Gastroesophageal sphincter (tissue), 4 donors: Measurements from ENCODE around the gene WDHD1. TPM values are rescaled to one million over a fixed set of nuclear protein-coding genes. Genes with fewer than 3 reads are reported as not detected.
A peak's percentile ranks its signal among the peaks of the same experiment; 100 is the strongest.
"Not testable (repeated sequence)": the region's sequence is repeated elsewhere in the genome, so short reads cannot be mapped to it uniquely, and the experiment has no call there.

Source experiments
- ATAC-seq: fragments of 150-250 bp; one replicate; pipeline ENCODE4 v1.9.1; 2016; ENCODE audit warnings: mild to moderate bottlenecking, moderate library complexity
- H3K27ac ChIP-seq, 4 donors: fragments of 200-600 bp; sonication (generic) in 3 of 4; 1 replicate in 3 of 4; 2 replicates in 1 of 4; pipeline ENCODE4 v1.5.1; 2016 to 2019
- H3K27me3 ChIP-seq: fragments of 200-600 bp; sonication (generic); one replicate; pipeline ENCODE4 v1.5.1; 2019
- H3K36me3 ChIP-seq, 2 donors: fragments of 200-600 bp; sonication (generic); one replicate each; pipeline ENCODE4 v1.5.1; 2019; ENCODE audit warnings: control low read depth in 1 of 2
- H3K4me1 ChIP-seq, 3 donors: fragments of 200-600 bp; sonication (generic); 1 replicate in 2 of 3; 2 replicates in 1 of 3; pipeline ENCODE4 v1.5.1; 2016 to 2019; ENCODE audit warnings: control low read depth in 2 of 3
- H3K4me3 ChIP-seq, 2 donors: fragments of 200-600 bp; sonication (generic); one replicate each; pipeline ENCODE4 v1.5.1; 2019; ENCODE audit warnings: mild to moderate bottlenecking in 1 of 2, moderate library complexity in 1 of 2
- H3K9me3 ChIP-seq, 3 donors: fragments of 200-600 bp; sonication (generic); one replicate each; pipeline ENCODE4 v1.5.1; 2017 to 2019; ENCODE audit warnings: control low read depth in 2 of 3
- CTCF ChIP-seq, 4 experiments: fragments of 200-600 bp in 2 of 4; fragments of 450-650 bp in 2 of 4; sonication (generic) in 1 of 4; IDR thresholded peaks; one replicate each; pipeline ENCODE4 v1.5.1; 2017 to 2019; ENCODE audit warnings: antibody characterized with exemption in 4 of 4, mild to moderate bottlenecking in 2 of 4, moderate library complexity in 2 of 4
- EP300 ChIP-seq: sonication (generic); formaldehyde crosslinking; IDR thresholded peaks from one replicate; pipeline ENCODE4 v1.6.1; 2017; ENCODE audit warnings: antibody characterized with exemption, mild to moderate bottlenecking
- POLR2A ChIP-seq, 2 donors: fragments of 450-650 bp; IDR thresholded peaks; one replicate each; pipeline ENCODE4 v1.6.1; 2017; ENCODE audit warnings: antibody characterized with exemption in 2 of 2, mild to moderate bottlenecking in 2 of 2, moderate library complexity in 1 of 2
- POLR2AphosphoS5 ChIP-seq: sonication (generic); formaldehyde crosslinking; IDR thresholded peaks from one replicate; pipeline ENCODE4 v1.6.1; 2017; ENCODE audit warnings: antibody characterized with exemption
- WGBS, 2 donors: methylation state at CpG; one replicate each; pipeline ENCODE4 v1.1.5; 2018; ENCODE audit warnings: low coverage in 1 of 2; 5-methylcytosine and 5-hydroxymethylcytosine counted together
- total RNA-seq, 4 donors: library from RNA; depleted of rRNA; stranded (reverse); fragments of >200 nt; gene quantifications; one replicate each; pipeline ENCODE4 v1.1.0, GENCODE V29; 2016

Gene WDHD1
- total RNA-seq, 4 donors from 2014 or later, result 0.47 to 5.3 (median 2.2) TPM

- 97 to 98% methylated on average over 3 to 5 of the region's 5 CpGs for WGBS, 2 donors
- H3K4me3 ChIP-seq, result no peak overlapping the region
Measured at GRCh38 chr14:54899573-54899972, 127.3 kb downstream of the WDHD1 start.

GRCh38 chr14:54897809-54898555, 128.9 kb downstream of the WDHD1 start:
- H3K4me1 ChIP-seq, result peaks cover 0 to 18% (median 0%) of the 10 kb centered on the region in 3 donors
- ATAC-seq, H3K27ac ChIP-seq, H3K27me3 ChIP-seq, H3K4me3 ChIP-seq, H3K9me3 ChIP-seq, H3K36me3 ChIP-seq: not testable (repeated sequence)
- 83 to 92% methylated on average over 4 to 5 of the region's 5 CpGs for whole genome bisulfite sequencing, 2 donors

More at GRCh38 chr14:54899573-54899972, 127.3 kb downstream of the WDHD1 start:
- Histone ChIP-seq H3K4me1 (peaks cover 0 to 22% (median 0%) of the 10 kb centered on the region in 3 donors), H3K9me3 (no peaks in the 10 kb centered on the region), H3K36me3 (no peaks in the 10 kb centered on the region), H3K27ac (no peak overlapping the region), H3K27me3 (peaks cover 7% of the 10 kb centered on the region)
- TF ChIP-seq POLR2A (IDR thresholded peaks at IDR 0.05) (no peak), POLR2AphosphoS5 (no peak), CTCF (IDR thresholded peaks at IDR 0.05) (no peak), EP300 (no peak)
- ATAC-seq, result no peak

- Histone ChIP-seq H3K9me3 (no peaks in the 10 kb centered on the region), H3K36me3 (no peaks in the 10 kb centered on the region), H3K27me3 (no peaks in the 10 kb centered on the region), H3K4me1 (no peaks in the 10 kb centered on the region), H3K27ac (no peak overlapping the region), H3K4me3 (no peak overlapping the region)
- WGBS, 2 donors, result 74 to 93% methylated on average over 4 of the region's 4 CpGs
- no peak for ATAC-seq
- no peak for TF ChIP-seq POLR2AphosphoS5
- no peak for TF ChIP-seq EP300
- TF ChIP-seq CTCF (IDR thresholded peaks at IDR 0.05), result no peak
- TF ChIP-seq POLR2A (IDR thresholded peaks at IDR 0.05), result no peak
Measured at GRCh38 chr14:54895683-54896082, 131.2 kb downstream of the WDHD1 start.

- no peak for ATAC-seq
- Histone ChIP-seq H3K36me3 (no peaks in the 10 kb centered on the region), H3K4me3 (no peak overlapping the region), H3K4me1 (no peaks in the 10 kb centered on the region), H3K9me3 (no peaks in the 10 kb centered on the region), H3K27ac (no peak overlapping the region), H3K27me3 (no peaks in the 10 kb centered on the region)
- TF ChIP-seq POLR2AphosphoS5 (no peak), CTCF (IDR thresholded peaks at IDR 0.05) (no peak), EP300 (no peak), POLR2A (IDR thresholded peaks at IDR 0.05) (no peak)
- 63 to 80% methylated on average over 3 of the region's 3 CpGs for WGBS, 2 donors
Measured at GRCh38 chr14:54894995-54895394, 131.9 kb downstream of the WDHD1 start.

- H3K27ac ChIP-seq, result no peak overlapping the region
- H3K9me3 ChIP-seq, result no peaks in the 10 kb centered on the region
- no peak for ATAC-seq
- no peaks in the 10 kb centered on the region for H3K4me1 ChIP-seq
- H3K4me3 ChIP-seq, result no peak overlapping the region
- no peak for TF ChIP-seq EP300
- TF ChIP-seq CTCF (IDR thresholded peaks at IDR 0.05), result peak; percentile 39 to 65 (median 62)
- WGBS, 2 donors, result 66 to 72% methylated on average over 3 of the region's 3 CpGs
- no peaks in the 10 kb centered on the region for H3K27me3 ChIP-seq
- no peaks in the 10 kb centered on the region for H3K36me3 ChIP-seq
Measured at GRCh38 chr14:54893151-54893760, 133.6 kb downstream of the WDHD1 start.
